ENCODE data around the gene AHRR. TPM values are rescaled to one million over a fixed set of nuclear protein-coding genes. Genes with fewer than 3 reads are reported as not detected.

AHRR gene
- total and polyA plus RNA-seq, 10 of the 15 experiments (the other 5 are each of a cell fraction or from before 2014, with no cell fraction given) = 0.90 to 35.2 (median 19.2) TPM

DNA sequence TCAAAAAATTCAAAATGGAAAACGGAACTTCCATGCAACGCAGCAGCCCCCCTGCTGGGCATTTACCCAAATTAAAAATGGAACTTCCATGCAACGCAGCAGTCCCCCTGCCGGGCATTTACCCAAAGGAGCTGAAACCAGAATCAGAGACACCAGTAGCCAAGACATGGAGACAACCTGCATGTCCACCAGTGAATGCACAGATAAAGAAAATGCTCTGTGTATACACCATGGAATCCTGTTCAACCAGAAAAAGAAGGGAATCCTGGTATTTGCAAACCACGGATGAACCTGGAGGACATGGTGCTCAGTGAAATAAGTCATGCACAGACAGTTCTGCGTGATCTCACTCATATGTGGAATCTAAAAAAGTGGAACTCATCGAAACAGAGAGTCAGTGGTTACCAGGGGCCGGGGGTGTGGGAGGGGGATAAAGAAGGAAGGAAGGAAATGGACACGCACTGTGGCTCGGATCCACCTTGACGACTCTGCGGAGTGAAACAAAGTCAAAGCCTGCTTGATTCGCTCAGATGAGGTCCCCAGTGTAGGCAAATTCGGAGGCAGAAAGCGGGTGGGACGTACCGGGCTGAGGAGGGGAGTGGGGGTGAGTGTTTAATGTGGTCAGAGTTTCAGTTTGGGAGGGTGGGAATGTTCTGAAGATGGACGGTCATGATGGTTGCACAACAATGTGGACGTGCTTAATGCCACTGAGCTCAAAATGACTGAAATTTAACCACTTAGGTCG lies 81.3 kb downstream of the AHRR start (continued):
- TF ChIP-seq, protein P1, sequence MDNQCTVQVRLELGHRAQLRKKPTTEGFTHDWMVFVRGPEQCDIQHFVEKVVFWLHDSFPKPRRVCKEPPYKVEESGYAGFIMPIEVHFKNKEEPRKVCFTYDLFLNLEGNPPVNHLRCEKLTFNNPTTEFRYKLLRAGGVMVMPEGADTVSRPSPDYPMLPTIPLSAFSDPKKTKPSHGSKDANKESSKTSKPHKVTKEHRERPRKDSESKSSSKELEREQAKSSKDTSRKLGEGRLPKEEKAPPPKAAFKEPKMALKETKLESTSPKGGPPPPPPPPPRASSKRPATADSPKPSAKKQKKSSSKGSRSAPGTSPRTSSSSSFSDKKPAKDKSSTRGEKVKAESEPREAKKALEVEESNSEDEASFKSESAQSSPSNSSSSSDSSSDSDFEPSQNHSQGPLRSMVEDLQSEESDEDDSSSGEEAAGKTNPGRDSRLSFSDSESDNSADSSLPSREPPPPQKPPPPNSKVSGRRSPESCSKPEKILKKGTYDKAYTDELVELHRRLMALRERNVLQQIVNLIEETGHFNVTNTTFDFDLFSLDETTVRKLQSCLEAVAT (IDR thresholded peaks at IDR 0.05) = 0 out of 2 replicates have a peak, but pooled peaks have one; percentile 34
- TF ChIP-seq CREB1 (IDR thresholded peaks at IDR 0.05; ENCODE audit: low read depth) (peak; percentile 69), KDM1A (IDR thresholded peaks at IDR 0.05; ENCODE audit: borderline replicate concordance) (no peak), ZZZ3 (IDR thresholded peaks at IDR 0.05; ENCODE audit: control insufficient read depth, insufficient read length, low read depth) (no peak), BHLHE40 (IDR thresholded peaks at IDR 0.05; ENCODE audit: borderline replicate concordance in 1 of 2, low read depth in 2 of 2, low read length in 1 of 2) (peak in 1 of 2 experiments; percentile 46; a peak in 1 of 4 replicates), STAT3 (IDR thresholded peaks at IDR 0.05; ENCODE audit: low read depth, low read length) (0 out of 2 replicates have a peak, but pooled peaks have one; percentile 16), CBX5 (IDR thresholded peaks at IDR 0.05; ENCODE audit: low read depth) (0 out of 2 replicates have a peak, but pooled peaks have one; percentile 28), SREBF1 (IDR thresholded peaks at IDR 0.05; ENCODE audit: low read length) (no peak), POU2F2 (IDR thresholded peaks at IDR 0.05; ENCODE audit: borderline replicate concordance, low read depth, low read length) (peak; percentile 90), POLR2AphosphoS5 (IDR thresholded peaks at IDR 0.05; ENCODE audit: low read length) (peak; percentile 44; the same call in 1 of the 2 replicates), RB1 (IDR thresholded peaks at IDR 0.05; ENCODE audit: borderline replicate concordance) (no peak), YBX1 (IDR thresholded peaks at IDR 0.05) (no peak), IRF4 (IDR thresholded peaks at IDR 0.05; ENCODE audit: low read depth, low read length) (peak; percentile 61), MEF2A (IDR thresholded peaks at IDR 0.05; ENCODE audit: insufficient read depth, low read depth, low read length) (peak; percentile 73)
- TF ChIP-seq, protein P2, sequence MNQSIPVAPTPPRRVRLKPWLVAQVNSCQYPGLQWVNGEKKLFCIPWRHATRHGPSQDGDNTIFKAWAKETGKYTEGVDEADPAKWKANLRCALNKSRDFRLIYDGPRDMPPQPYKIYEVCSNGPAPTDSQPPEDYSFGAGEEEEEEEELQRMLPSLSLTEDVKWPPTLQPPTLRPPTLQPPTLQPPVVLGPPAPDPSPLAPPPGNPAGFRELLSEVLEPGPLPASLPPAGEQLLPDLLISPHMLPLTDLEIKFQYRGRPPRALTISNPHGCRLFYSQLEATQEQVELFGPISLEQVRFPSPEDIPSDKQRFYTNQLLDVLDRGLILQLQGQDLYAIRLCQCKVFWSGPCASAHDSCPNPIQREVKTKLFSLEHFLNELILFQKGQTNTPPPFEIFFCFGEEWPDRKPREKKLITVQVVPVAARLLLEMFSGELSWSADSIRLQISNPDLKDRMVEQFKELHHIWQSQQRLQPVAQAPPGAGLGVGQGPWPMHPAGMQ (IDR thresholded peaks at IDR 0.05; ENCODE audit: borderline replicate concordance) = no peak
- TF ChIP-seq, protein P3, sequence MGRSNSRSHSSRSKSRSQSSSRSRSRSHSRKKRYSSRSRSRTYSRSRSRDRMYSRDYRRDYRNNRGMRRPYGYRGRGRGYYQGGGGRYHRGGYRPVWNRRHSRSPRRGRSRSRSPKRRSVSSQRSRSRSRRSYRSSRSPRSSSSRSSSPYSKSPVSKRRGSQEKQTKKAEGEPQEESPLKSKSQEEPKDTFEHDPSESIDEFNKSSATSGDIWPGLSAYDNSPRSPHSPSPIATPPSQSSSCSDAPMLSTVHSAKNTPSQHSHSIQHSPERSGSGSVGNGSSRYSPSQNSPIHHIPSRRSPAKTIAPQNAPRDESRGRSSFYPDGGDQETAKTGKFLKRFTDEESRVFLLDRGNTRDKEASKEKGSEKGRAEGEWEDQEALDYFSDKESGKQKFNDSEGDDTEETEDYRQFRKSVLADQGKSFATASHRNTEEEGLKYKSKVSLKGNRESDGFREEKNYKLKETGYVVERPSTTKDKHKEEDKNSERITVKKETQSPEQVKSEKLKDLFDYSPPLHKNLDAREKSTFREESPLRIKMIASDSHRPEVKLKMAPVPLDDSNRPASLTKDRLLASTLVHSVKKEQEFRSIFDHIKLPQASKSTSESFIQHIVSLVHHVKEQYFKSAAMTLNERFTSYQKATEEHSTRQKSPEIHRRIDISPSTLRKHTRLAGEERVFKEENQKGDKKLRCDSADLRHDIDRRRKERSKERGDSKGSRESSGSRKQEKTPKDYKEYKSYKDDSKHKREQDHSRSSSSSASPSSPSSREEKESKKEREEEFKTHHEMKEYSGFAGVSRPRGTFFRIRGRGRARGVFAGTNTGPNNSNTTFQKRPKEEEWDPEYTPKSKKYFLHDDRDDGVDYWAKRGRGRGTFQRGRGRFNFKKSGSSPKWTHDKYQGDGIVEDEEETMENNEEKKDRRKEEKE (IDR thresholded peaks at IDR 0.05) = no peak
- TF ChIP-seq, protein P4, sequence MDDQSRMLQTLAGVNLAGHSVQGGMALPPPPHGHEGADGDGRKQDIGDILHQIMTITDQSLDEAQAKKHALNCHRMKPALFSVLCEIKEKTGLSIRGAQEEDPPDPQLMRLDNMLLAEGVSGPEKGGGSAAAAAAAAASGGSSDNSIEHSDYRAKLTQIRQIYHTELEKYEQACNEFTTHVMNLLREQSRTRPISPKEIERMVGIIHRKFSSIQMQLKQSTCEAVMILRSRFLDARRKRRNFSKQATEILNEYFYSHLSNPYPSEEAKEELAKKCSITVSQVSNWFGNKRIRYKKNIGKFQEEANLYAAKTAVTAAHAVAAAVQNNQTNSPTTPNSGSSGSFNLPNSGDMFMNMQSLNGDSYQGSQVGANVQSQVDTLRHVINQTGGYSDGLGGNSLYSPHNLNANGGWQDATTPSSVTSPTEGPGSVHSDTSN (IDR thresholded peaks at IDR 0.05; ENCODE audit: insufficient replicate concordance, low read depth, low read length) = no peak
- TF ChIP-seq, protein P5, sequence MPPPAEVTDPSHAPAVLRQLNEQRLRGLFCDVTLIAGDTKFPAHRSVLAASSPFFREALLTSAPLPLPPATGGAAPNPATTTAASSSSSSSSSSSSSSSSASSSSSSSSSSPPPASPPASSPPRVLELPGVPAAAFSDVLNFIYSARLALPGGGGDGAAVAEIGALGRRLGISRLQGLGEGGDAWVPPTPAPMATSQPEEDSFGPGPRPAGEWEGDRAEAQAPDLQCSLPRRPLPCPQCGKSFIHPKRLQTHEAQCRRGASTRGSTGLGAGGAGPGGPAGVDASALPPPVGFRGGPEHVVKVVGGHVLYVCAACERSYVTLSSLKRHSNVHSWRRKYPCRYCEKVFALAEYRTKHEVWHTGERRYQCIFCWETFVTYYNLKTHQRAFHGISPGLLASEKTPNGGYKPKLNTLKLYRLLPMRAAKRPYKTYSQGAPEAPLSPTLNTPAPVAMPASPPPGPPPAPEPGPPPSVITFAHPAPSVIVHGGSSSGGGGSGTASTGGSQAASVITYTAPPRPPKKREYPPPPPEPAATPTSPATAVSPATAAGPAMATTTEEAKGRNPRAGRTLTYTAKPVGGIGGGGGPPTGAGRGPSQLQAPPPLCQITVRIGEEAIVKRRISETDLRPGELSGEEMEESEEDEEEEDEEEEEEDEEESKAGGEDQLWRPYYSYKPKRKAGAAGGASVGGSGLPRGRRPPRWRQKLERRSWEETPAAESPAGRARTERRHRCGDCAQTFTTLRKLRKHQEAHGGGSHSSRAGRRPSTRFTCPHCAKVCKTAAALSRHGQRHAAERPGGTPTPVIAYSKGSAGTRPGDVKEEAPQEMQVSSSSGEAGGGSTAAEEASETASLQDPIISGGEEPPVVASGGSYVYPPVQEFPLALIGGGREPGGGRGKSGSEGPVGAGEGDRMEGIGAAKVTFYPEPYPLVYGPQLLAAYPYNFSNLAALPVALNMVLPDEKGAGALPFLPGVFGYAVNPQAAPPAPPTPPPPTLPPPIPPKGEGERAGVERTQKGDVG (CRISPR knock-in tag; IDR thresholded peaks at IDR 0.05) = no peak

Data from GM12878 (cell line).